GM12878 (cell line): Measurements from ENCODE around the gene CFDP1. TPM values are rescaled to one million over a fixed set of nuclear protein-coding genes. Genes with fewer than 3 reads are reported as not detected.

Experiments used
- ATF7 ChIP-seq: fragments of 450-650 bp; IDR thresholded peaks from 2 replicates; pipeline ENCODE4 v1.6.1; 2016; ENCODE audit warnings: low read depth, mild to moderate bottlenecking
- BCL11A ChIP-seq: IDR thresholded peaks from 2 replicates; pipeline ENCODE4 v1.6.1; 2011; ENCODE audit warnings: low read depth, low read length
- CEBPB ChIP-seq, 2 experiments: fragments of 150-350 bp in 1 of 2; IDR thresholded peaks; 2 replicates each; pipeline ENCODE4 v1.6.1; 2012 to 2014; ENCODE audit warnings: low read depth in 2 of 2, low read length in 2 of 2, borderline replicate concordance in 1 of 2, inconsistent platforms in 1 of 2
- CHD2 ChIP-seq: IDR thresholded peaks from 2 replicates; pipeline ENCODE4 v1.6.1; 2011; ENCODE audit warnings: low read depth, low read length, improper control_type of control experiment, borderline replicate concordance
- CHD4 ChIP-seq: fragments of 200-600 bp; sonication (generic); IDR thresholded peaks from 2 replicates; pipeline ENCODE4 v1.6.1; 2016; ENCODE audit warnings: mild to moderate bottlenecking
- CREB1 ChIP-seq: IDR thresholded peaks from 2 replicates; pipeline ENCODE4 v1.6.1; 2012; ENCODE audit warnings: low read depth, mild to moderate bottlenecking, inconsistent platforms
- EGR1 ChIP-seq, 2 experiments: IDR thresholded peaks; 1 replicate in 1 of 2; 2 replicates in 1 of 2; pipeline ENCODE4 v1.6.1; 2011 to 2012; ENCODE audit warnings: low read depth in 2 of 2, low read length in 2 of 2, borderline replicate concordance in 1 of 2, mild to moderate bottlenecking in 1 of 2, moderate library complexity in 1 of 2
- ETV6 ChIP-seq, 2 experiments: fragments of 450-650 bp in 1 of 2; IDR thresholded peaks in 1 of 2; conservative IDR thresholded peaks in 1 of 2; 2 replicates each; pipeline ENCODE4 v1.6.1; 2014; ENCODE audit warnings: antibody characterized with exemption in 1 of 2, borderline replicate concordance in 1 of 2, low read depth in 1 of 2, mild to moderate bottlenecking in 1 of 2, moderate library complexity in 1 of 2
- EZH2 ChIP-seq: IDR thresholded peaks from 2 replicates; pipeline ENCODE4 v1.6.1; 2012; ENCODE audit warnings: low read depth, mild to moderate bottlenecking, control low read depth, inconsistent platforms, low read length, borderline replicate concordance; ENCODE audit not compliant: control insufficient read depth
- HCFC1 ChIP-seq: fragments of 150-350 bp; IDR thresholded peaks from 2 replicates; pipeline ENCODE4 v1.6.1; 2014; ENCODE audit warnings: low read length
- HDAC2 ChIP-seq: fragments of 200-600 bp; sonication (generic); IDR thresholded peaks from 2 replicates; pipeline ENCODE4 v1.6.1; 2017
- JUNB ChIP-seq: IDR thresholded peaks from 2 replicates; pipeline ENCODE4 v1.6.1; 2016; ENCODE audit warnings: antibody characterized with exemption, mild to moderate bottlenecking
- JUND ChIP-seq: IDR thresholded peaks from 2 replicates; pipeline ENCODE4 v1.6.1; 2012; ENCODE audit warnings: low read depth, mild to moderate bottlenecking, low read length, improper control_type of control experiment, moderate library complexity
- MYC ChIP-seq: IDR thresholded peaks from 2 replicates; pipeline ENCODE4 v1.6.1; 2011; ENCODE audit warnings: mild to moderate bottlenecking, low read length, moderate library complexity, inconsistent platforms; ENCODE audit not compliant: insufficient read depth, insufficient replicate concordance, insufficient read length, severe bottlenecking
- NFYB ChIP-seq: IDR thresholded peaks from 2 replicates; pipeline ENCODE4 v1.6.1; 2011; ENCODE audit warnings: low read depth, mild to moderate bottlenecking, low read length, improper control_type of control experiment, moderate library complexity; ENCODE audit not compliant: insufficient read depth
- PAX5 ChIP-seq: IDR thresholded peaks from 2 replicates; pipeline ENCODE4 v1.6.1; 2011; ENCODE audit warnings: low read depth, low read length, borderline replicate concordance
- POLR2AphosphoS2 ChIP-seq: IDR thresholded peaks from 2 replicates; pipeline ENCODE4 v1.6.1; 2011; ENCODE audit warnings: low read depth, mild to moderate bottlenecking, low read length, improper control_type of control experiment, moderate library complexity
- SPI1 ChIP-seq: IDR thresholded peaks from 2 replicates; pipeline ENCODE4 v1.6.1; 2011; ENCODE audit warnings: low read depth, mild to moderate bottlenecking, low read length, moderate library complexity, borderline replicate concordance; ENCODE audit not compliant: insufficient read depth
- WRNIP1 ChIP-seq: IDR thresholded peaks from 2 replicates; pipeline ENCODE4 v1.6.1; 2011; ENCODE audit warnings: low read depth, low read length, improper control_type of control experiment, borderline replicate concordance
- ZNF24 ChIP-seq: fragments of 450-650 bp; IDR thresholded peaks from 2 replicates; pipeline ENCODE4 v1.6.1; 2017; ENCODE audit warnings: antibody characterized with exemption, mild to moderate bottlenecking
- ZSCAN29 ChIP-seq: fragments of 450-650 bp; IDR thresholded peaks from 2 replicates; pipeline ENCODE4 v1.6.1; 2017; ENCODE audit warnings: mild to moderate bottlenecking, moderate library complexity
- polyA plus RNA-seq, 11 experiments: library from polyadenylated mRNA; depleted of rRNA in 4 of 11; unstranded in 6 of 11; stranded (reverse) in 5 of 11; fragments of >200 nt; fragmentation: Nextera tagmentation in 4 of 11; fragmentation: Illumina TruSeq in 1 of 11; extraction: Ambion mirVana in 4 of 11; extraction: Trizol in 1 of 11; gene quantifications; 1 replicate in 1 of 11; 2 replicates in 10 of 11; pipeline versions ENCODE4 v1.2.1 to v1.2.3, GENCODE V29; 2011 to 2016; ENCODE audit warnings: inconsistent platforms in 2 of 11, missing spikeins in 2 of 11, low read depth in 1 of 11
- total RNA-seq, 4 experiments: library from RNA; depleted of rRNA in 3 of 4; stranded (reverse); fragments of >200 nt in 3 of 4; fragmentation: Illumina TruSeq in 1 of 4; extraction: Trizol in 1 of 4; gene quantifications; 2 replicates each; pipeline versions ENCODE4 v1.2.1 to v1.2.3, GENCODE V29; 2013 to 2021
- TF ChIP-seq, protein P1 (sequence below): IDR thresholded peaks from 2 replicates; pipeline ENCODE4 v1.6.1; 2012; ENCODE audit warnings: low read depth, low read length, improper control_type of control experiment
- TF ChIP-seq, protein P2 (sequence below): IDR thresholded peaks from 2 replicates; pipeline ENCODE4 v1.6.1; 2011; ENCODE audit warnings: borderline replicate concordance, low read depth, mild to moderate bottlenecking, moderate library complexity, low read length; ENCODE audit not compliant: insufficient read depth, poor library complexity, severe bottlenecking
- TF ChIP-seq, protein P3 (sequence below): fragments of 450-650 bp; IDR thresholded peaks from 2 replicates; pipeline ENCODE4 v1.6.1; 2014; ENCODE audit warnings: mild to moderate bottlenecking
- TF ChIP-seq, protein P4 (sequence below): fragments of 450-650 bp; IDR thresholded peaks from 2 replicates; pipeline ENCODE4 v1.6.1; 2017; ENCODE audit warnings: mild to moderate bottlenecking

Gene CFDP1
- total and polyA plus RNA-seq, 10 of the 15 experiments (the other 5 are each of a cell fraction or from before 2014, with no cell fraction given), result 22.3 to 64.8 (median 36.7) TPM

DNA sequence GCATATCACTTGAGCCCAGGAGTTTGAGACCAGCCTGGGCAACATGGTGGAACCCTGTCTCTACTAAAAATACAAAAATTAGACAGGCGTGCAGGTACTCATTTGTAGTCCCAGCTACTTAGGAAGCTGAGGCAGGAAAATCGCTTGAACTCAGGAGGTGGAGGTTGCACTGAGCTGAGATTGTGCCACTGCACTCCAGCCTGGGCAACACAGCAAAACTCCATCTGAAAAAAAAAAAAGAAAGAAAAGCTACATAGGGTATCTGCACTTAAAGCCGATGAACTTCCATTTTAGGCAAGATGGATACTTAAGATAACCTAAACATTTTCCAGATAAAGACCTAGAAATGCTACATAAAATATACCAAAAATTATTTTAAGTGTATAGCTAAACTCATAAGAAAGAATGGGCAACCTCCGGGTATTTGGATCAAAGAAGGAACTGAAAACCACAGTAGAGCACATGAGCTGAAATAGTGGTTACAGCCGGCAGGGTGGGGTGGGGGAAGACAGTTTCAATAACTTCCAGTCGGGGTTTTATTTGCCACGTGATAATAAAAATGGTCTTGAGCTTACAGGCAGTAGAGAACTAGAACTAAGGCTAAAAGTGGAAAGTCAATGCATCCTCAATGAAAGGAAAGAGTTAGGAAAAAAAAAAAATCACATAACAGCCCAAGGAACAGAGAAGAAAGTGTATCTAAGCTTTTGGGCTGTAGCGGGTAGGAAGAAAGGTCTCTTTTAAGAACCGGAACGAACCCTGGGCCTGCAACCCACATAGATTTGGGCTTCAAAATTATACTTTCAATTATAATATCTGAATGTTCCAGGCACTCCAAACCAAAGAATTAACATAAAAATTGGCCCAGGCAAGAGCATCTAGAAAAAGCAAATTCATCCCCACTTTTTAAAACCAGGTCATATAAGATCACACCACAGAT is 53.1 kb downstream of the CFDP1 start (continued):
- TF ChIP-seq ETV6 (conservative IDR thresholded peaks at IDR 0.05 in 1 of 2, IDR thresholded peaks at IDR 0.05 in 1 of 2; ENCODE audit: borderline replicate concordance in 1 of 2, low read depth in 1 of 2), result peak in 1 of 2 experiments; percentile 77; a peak in 2 of 4 replicates
- TF ChIP-seq HDAC2, result no peak
- no peak for TF ChIP-seq EGR1 (IDR thresholded peaks at IDR 0.05; ENCODE audit: borderline replicate concordance in 1 of 2, low read depth in 2 of 2, low read length in 2 of 2)
- TF ChIP-seq, protein P1, sequence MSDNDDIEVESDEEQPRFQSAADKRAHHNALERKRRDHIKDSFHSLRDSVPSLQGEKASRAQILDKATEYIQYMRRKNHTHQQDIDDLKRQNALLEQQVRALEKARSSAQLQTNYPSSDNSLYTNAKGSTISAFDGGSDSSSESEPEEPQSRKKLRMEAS, result no peak
- no peak for TF ChIP-seq EZH2
- TF ChIP-seq, protein P2, sequence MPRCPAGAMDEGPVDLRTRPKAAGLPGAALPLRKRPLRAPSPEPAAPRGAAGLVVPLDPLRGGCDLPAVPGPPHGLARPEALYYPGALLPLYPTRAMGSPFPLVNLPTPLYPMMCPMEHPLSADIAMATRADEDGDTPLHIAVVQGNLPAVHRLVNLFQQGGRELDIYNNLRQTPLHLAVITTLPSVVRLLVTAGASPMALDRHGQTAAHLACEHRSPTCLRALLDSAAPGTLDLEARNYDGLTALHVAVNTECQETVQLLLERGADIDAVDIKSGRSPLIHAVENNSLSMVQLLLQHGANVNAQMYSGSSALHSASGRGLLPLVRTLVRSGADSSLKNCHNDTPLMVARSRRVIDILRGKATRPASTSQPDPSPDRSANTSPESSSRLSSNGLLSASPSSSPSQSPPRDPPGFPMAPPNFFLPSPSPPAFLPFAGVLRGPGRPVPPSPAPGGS, result peak; percentile 72
- TF ChIP-seq, protein P3, sequence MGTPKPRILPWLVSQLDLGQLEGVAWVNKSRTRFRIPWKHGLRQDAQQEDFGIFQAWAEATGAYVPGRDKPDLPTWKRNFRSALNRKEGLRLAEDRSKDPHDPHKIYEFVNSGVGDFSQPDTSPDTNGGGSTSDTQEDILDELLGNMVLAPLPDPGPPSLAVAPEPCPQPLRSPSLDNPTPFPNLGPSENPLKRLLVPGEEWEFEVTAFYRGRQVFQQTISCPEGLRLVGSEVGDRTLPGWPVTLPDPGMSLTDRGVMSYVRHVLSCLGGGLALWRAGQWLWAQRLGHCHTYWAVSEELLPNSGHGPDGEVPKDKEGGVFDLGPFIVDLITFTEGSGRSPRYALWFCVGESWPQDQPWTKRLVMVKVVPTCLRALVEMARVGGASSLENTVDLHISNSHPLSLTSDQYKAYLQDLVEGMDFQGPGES, result no peak
- no peak for TF ChIP-seq ZSCAN29
- TF ChIP-seq CHD2, result peak; percentile 29; the same call in 1 of the 2 replicates
- TF ChIP-seq NFYB, result no peak
- no peak for TF ChIP-seq MYC
- no peak for TF ChIP-seq HCFC1
- TF ChIP-seq JUNB, result peak; percentile 55
- no peak for TF ChIP-seq CHD4
- TF ChIP-seq WRNIP1, result no peak
- peak; percentile 96 for TF ChIP-seq SPI1
- no peak for TF ChIP-seq JUND
- TF ChIP-seq CEBPB (IDR thresholded peaks at IDR 0.05; ENCODE audit: borderline replicate concordance in 1 of 2, low read depth in 2 of 2, low read length in 2 of 2), result peak in 1 of 2 experiments; percentile 89; a peak in 1 of 4 replicates
- TF ChIP-seq ATF7, result peak; percentile 45; the same call in 1 of the 2 replicates
- TF ChIP-seq ZNF24, result no peak
- peak; percentile 82; the same call in 1 of the 2 replicates for TF ChIP-seq PAX5
- TF ChIP-seq, protein P4, sequence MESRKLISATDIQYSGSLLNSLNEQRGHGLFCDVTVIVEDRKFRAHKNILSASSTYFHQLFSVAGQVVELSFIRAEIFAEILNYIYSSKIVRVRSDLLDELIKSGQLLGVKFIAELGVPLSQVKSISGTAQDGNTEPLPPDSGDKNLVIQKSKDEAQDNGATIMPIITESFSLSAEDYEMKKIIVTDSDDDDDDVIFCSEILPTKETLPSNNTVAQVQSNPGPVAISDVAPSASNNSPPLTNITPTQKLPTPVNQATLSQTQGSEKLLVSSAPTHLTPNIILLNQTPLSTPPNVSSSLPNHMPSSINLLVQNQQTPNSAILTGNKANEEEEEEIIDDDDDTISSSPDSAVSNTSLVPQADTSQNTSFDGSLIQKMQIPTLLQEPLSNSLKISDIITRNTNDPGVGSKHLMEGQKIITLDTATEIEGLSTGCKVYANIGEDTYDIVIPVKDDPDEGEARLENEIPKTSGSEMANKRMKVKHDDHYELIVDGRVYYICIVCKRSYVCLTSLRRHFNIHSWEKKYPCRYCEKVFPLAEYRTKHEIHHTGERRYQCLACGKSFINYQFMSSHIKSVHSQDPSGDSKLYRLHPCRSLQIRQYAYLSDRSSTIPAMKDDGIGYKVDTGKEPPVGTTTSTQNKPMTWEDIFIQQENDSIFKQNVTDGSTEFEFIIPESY, result no peak
- TF ChIP-seq CREB1, result 0 out of 2 replicates have a peak, but pooled peaks have one; percentile 37
- TF ChIP-seq POLR2AphosphoS2, result no peak
- TF ChIP-seq BCL11A, result peak; percentile 86
